Measurements from ENCODE around the gene C19orf67.

C19orf67 gene

DNA sequence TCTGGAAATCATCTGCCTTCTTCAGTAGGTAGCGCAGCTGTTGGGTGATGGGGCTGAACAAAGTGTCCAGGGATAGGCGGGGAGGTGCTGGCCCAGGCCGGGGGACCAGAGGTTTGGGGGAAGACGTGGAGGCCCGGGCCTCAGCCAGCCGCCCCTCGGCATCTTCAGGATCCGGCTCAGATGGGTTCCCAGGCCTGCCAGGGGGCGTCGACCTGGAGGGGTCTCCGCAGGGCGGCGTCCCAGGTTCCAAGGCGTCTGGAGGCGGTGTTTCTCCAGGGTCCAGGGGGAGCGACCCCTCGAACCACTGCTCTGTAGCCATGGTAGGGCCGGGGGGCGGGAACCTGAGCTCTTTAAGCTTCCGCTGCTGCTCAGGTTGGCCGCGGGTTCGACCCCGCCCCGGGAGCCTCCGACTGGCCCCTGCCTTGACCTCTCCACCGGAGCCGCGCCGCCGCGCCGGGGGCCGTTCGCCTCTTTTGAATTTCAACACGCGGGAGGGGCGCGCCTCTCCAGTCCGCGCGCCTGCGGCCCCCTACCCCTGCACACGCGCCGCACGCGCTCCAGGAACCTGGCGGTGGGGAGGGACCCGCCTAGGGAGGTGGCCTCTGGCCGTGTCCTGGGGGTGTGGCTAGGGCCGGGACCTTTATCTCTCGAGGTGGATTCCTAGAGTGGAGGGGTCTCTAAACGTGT, at the start of gene C19orf67:
Gene C19orf67, minus strand, starts transcription at position 475 of the 687 bp plus-strand sequence. Its CDS starts 156 bp downstream, at position 319.
- no peak for DNase-seq

DNA sequence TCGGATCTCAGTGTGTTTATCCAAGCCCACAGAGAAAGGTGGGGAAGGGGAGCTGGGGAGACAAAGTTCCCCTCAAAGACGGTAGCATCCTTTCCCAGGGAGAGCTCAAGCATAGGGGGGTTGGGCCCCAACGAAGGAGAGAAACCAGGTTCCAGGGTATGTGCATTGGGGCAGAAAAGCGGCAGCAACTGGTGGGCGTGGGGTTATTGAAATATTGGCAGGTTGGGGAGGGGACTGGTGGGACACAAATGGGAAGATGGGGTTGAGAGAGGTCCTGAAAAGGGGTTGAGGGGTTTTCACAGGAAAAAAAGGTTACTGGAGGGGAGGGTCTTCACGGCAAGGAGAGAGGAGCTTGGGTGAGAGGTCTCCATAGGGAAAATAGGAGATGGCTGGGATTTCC, 49.8 kb upstream of the C19orf67 start:
- DNase-seq = no peak

- peak in 2 of 58 donors; percentile 14 to 21 for DNase-seq
These were observed 42.4 kb upstream of the C19orf67 start for GRCh38 chr19:14127929-14128509.

- no peak for DNase-seq
These were observed 41.6 kb upstream of the C19orf67 start for GRCh38 chr19:14127176-14127575.

DNA sequence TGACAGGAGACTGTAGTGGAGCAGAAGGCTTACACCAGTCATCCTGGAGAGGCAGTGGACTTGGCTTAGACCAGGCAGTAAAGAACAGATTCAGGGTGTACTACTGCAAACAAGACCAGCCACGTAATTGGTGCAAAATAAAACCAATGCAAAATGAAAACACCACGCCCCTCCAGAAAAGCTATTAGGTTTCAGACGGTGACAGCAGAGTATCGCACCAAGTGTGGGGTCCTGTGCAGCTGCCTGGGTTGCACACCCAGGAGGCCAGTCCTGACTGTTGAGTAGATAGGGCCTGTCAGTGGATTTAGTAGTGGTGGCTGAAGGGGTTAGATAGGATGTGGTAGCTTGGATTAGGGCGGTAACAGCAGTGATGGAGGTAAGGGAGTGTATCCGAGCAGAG, 37.3 kb upstream of the C19orf67 start:
- no peak for DNase-seq

GRCh38 chr19:14120497-14120780, 34.9 kb upstream of the C19orf67 start:
- DNase-seq = no peak

DNA sequence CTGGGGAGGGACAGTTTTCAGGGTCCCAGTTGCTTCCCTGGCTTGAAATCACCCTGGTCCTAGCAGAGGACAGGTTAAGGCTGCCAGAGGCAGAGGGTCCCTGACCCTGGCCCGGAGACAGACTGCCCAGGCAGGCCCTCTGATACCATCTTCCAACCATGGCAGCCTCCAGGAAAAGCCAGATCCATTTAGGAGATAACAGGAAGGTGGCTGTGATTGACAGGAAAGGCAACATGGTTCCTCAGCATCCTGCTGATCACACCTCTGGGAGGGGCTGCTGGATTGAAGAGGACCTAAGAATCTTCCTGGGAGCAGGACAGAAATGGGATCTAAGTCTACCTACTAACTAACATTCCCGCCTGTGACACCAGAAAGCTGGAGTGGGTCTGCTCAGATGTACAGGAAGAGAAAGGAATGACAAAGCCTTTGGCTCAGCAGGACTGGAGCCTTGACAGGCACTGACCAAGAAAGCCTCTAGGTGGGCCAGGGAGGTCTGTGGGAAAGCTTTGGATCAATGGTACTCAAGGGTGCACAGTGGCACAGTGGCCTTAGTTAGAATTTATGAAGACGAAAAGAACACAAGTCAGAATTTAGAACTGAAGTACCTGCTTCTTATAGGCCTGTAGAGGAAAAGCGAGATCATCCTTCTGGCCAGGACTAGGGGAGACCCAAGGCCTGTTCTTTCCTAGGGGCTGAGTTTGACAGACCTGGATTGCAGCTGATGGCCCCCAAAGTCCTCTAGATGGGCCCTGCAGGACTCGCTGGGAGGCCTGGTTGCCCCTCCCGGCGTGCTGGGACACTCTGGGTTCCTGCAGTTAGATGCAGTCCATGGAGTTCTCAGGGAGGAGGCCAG, 34.3 kb upstream of the C19orf67 start:
- DNase-seq = no peak

GRCh38 chr19:14119146-14119545, 33.6 kb upstream of the C19orf67 start:
- no peak for DNase-seq

GRCh38 chr19:14118165-14119051, 32.8 kb upstream of the C19orf67 start:
- DNase-seq = peak in 56 of 58 donors; percentile 55 to 90 (median 78)

DNA sequence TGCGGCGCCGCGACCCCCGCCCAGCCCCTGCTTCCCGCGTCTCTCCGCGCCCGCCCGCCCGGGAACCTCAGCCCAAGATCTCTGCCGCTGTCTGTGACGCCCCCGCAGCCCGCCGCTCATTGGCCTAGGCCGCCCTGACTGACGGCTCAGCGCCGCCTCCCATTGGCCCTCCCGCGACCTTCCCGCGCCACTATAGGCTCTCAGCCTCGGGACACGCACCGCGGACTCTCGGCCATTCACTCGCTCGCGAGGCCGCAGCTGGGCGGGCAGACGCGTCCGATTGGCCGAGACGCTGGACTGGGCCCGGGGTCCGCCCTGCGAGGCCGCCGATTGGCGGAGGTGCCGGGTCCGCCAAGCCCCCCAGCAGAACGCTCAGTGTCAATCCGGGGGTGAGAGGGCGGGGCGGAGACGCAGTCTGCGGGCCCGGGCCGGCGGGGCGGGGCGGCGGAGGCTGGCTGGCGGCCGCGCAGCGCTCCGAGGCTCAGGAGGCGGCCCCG, 32.1 kb upstream of the C19orf67 start, which contains the start of gene PRKACA:
Gene PRKACA, minus strand, starts transcription at position 95 of the 497 bp plus-strand sequence. CDS start 215 bp downstream, outside the sequence.
- DNase-seq = peak; percentile 93 to 100 (median 99)

- peak in 26 of 58 donors; percentile 13 to 47 (median 36) for DNase-seq
These were observed 31.5 kb upstream of the C19orf67 start for GRCh38 chr19:14116918-14117578.

- DNase-seq = no peak
These were observed 30.9 kb upstream of the C19orf67 start for GRCh38 chr19:14116525-14116917.

GRCh38 chr19:14115756-14116155, 30.2 kb upstream of the C19orf67 start:
- DNase-seq = no peak

DNA sequence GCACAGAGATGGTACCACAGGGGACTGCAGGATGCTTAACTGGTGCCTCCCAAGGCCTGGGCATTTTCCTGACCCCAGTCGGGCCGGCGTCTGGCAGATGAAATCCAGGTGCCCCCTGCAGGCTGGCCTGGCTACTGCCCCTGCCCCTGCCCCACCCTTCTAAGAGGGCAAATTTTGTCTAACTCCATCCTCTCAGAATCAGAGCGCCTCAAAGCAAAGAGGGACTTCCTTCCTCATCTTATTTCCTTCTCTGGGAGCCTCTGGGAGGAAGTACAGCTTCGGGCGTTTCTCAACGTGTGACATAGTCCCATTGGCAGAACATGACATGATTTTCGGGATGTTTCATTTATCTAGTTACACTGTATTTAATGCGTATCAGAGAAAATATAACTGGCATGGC, 29.3 kb upstream of the C19orf67 start:
- peak in 14 of 58 donors; percentile 4 to 38 (median 24) for DNase-seq

GRCh38 chr19:14114439-14114838, 28.9 kb upstream of the C19orf67 start:
- DNase-seq = no peak

DNA sequence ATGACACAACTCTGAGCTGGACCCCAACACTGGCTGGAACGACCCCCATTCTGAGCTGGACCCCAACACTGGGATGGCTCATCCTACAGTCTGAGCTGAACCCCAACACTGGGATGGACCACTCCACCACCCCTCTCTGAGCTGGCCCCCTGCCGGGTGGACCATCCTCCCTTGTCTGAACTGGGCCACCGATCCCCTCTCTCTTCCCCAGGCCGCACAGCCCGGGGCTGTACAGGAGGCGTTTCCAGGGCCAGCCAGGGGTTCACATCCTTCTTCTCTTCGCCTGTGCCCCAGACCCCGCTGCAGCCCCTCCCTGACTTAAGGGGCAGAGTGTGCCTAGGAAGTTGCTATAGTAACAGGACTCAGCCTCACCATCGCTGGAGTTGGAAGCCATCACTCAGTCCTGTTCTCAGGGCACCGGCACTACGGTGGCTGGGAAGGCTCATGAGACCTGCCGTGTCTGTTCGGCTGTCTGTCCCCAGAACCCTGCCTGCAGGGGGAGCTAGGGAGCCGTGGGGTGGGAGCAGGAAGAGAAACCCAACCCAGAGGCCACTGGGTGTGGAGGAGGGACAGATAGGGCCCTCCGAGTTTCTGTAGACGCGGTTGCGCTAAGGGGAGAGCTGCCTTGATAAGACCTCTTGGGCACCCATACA, 28.3 kb upstream of the C19orf67 start:
- peak in 5 of 58 donors; percentile 8 to 41 (median 20) for DNase-seq

DNA sequence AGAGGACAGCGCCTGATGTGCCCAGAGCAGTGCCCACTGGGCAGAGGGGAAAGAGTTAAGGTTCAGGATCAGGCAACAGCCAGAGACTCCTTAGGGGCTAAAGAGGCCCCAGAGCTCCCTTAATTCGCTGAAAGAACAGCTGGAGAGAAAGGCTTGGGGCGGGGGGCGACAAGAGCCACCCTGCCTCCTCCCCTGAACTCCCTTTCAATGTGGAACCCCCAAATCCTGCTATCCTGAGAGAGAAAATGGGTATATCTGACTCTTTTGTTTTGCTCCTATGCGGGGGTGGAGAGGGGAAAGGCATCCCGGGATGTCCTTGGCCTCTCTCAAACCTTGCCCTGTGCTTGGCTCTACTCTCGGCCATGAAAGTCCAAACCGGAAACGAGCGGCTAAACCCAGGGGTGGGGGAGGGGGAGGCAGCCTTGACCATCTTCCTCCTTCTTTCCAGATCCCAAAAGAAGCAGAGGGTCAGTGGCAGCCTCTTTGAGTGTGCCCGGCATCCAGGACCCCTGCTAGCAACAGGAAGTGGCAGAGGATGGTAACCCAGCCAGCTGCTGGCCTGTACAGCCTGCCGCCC, 27.3 kb upstream of the C19orf67 start:
- peak in 3 of 58 donors; percentile 13 to 18 (median 14) for DNase-seq

- DNase-seq = no peak
These were observed 26.6 kb upstream of the C19orf67 start for GRCh38 chr19:14112051-14112808.

DNA sequence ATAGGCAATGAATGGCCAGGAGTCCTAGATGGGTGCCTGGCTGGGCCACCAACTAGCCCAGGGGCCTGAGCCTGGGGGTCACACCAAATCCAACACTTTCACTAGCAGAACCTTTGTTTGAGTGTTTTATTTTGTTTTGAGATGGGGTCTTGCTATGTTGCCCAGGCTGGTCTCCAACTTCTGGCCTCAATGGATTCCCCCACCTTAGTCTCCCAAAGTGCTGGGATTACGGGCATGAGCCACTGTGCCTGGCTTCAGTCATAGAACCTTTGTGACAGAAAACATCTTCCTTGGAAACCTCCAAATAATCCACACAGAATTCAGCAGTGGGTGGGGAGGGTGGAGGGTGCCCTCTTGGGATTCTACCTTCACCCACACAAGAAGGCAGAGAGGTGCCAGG, 25.9 kb upstream of the C19orf67 start:
- no peak for DNase-seq

All from anterior cingulate cortex (tissue), 58 donors.